DMS153 (cell line): ENCODE data around the gene COL3A1.

Experiments
- DNase-seq: peaks from one replicate; lab custom pipeline; 2025; lab: John Stamatoyannopoulos, UW

COL3A1 gene

GRCh38 chr2:189016311-189016861, 42.2 kb downstream of the COL3A1 start:
- DNase-seq, result no peak

DNA sequence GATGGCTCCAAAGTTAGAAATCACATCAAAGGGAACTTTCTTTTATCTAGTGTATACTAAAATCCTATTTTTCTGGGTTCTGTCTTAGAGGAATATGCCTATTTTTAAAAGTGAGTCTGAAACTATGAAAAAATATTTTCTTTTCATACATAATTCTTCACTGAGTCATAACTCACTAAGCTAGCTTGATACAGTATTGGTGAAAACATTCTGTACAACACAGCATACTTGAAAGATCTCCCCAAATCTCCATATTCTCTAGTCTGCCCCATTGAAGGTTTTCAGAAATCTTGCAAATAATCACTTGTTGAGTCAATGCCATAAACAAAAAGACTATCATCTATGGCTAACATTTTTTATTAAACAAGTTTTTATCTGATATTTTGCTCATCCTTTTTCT, 44.5 kb downstream of the COL3A1 start:
- DNase-seq, result no peak

DNA sequence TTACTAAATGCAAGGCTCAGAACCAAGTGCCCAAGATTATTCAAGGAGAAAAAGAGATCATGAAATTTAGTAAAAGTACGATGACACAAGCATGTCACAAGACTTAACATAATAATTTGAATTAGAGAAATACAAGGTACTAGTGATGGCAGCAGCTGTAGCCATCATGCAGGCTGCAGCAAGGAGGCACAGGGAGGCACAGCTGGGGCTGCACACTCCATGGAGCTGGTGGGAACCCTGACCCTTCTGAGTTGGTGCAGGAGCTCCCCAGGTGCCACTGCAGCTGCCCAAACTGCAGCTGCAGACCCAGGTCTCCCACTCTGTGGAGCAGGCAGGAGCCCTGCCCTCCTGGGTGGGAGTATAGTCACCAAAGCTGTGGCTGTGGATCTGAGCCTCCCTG, 46.0 kb downstream of the COL3A1 start:
- DNase-seq, result no peak

- no peak for DNase-seq
Measured at GRCh38 chr2:189022053-189022481, 47.9 kb downstream of the COL3A1 start.

DNA sequence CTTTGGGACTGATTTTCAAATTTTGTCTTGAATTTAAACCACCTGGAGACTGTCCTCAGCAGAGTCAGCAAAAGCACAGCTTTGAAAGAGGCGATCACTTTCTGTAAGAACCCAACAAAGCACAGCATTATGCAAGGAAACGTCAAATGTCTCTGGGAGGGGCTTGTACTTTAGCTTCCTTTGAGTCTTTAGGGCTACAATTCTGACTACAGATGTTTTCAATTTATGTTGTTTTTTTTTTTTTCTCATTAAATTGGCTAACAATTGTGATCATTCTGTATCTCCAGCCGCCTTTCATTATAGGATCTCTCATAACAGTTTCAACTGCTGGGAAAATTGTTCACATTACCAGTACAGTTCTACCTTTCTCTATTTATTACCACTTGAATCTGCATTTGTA, 48.3 kb downstream of the COL3A1 start:
- no peak for DNase-seq

DNA sequence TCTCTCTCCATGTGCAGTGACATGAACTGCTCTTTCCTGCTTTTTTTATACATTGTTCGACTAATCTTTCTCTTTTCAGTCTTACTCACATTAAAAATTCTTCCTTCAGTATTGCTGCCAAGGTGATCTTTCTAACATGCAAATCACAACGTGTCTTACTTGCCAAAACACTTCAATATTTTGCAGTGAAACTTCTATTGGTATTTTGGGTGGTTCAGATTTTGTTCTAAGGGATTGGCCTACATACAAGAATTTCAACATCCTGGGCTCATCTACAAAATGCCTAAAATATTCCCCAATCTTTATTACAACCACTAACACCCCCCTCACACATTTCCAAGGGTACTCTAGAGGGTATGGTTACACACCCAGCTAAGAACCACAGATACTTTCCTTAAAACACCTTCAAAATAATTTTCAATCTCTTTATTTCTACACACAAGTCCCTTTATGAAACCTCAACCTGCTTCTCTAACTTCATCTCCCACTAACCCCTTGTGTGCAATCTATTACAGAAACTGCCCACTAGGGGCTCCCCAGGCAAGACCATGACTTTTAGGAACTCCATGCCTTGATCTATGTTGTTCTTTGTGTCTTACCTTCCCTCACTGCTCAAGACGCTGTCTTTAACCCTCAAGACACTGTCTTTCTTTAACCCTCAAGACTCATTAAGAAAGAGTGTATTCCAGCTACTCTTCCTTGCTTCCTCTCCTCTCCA, 50.9 kb downstream of the COL3A1 start:
- no peak for DNase-seq

- no peak for DNase-seq
Measured at GRCh38 chr2:189037518-189037917, 63.3 kb downstream of the COL3A1 start.

- no peak for DNase-seq
Measured at GRCh38 chr2:189045836-189046235, 71.7 kb downstream of the COL3A1 start.

GRCh38 chr2:189046320-189046719, 72.1 kb downstream of the COL3A1 start:
- DNase-seq, result no peak

- DNase-seq, result no peak
Measured at GRCh38 chr2:189047171-189047888, 73.2 kb downstream of the COL3A1 start.

DNA sequence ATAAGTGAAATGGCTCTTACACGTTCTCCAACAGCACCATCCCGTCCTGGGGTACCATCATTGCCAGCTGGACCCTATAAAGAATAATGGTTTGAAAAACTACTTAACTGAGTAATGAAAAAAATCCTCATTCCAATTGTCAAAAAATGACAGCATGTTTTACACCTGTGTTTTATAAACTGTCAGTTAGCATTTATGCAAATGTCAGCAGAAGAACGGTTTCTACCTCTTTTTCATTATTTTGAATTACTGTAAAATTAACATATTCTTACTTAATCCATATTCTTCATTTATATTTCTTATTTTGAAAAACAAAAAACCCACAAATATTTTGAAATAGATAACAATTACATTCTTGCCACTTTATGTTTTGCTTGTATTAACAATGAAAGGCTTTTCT, 74.0 kb downstream of the COL3A1 start:
- DNase-seq, result no peak

GRCh38 chr2:189049709-189050164, 75.6 kb downstream of the COL3A1 start:
- no peak for DNase-seq

DNA sequence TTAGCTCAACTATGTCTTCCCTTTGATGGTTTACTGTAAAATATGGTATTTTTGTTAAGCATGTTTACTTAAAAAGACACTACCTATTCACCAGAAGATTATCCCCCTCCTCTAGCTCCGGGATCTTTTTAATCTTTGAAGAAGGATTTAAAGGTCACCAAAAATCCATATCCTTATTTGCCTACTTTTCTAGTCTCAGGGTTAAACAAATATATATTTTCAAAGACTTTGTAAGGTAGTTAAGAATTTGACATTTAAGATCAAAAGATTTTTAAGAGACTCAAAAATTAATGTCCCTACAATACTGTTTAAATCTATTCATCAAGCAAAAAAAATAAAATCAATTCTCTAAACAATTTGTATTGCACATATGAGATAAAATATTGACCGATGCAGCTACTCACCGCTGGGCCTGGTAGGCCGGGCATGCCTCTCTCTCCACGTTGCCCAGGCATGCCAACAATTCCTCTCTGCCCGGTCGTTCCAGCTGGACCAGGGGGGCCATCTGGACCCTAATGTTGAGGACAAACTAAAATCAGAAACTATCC, 76.1 kb downstream of the COL3A1 start:
- no peak for DNase-seq

GRCh38 chr2:189056200-189057106, 82.3 kb downstream of the COL3A1 start:
- DNase-seq, result no peak

DNA sequence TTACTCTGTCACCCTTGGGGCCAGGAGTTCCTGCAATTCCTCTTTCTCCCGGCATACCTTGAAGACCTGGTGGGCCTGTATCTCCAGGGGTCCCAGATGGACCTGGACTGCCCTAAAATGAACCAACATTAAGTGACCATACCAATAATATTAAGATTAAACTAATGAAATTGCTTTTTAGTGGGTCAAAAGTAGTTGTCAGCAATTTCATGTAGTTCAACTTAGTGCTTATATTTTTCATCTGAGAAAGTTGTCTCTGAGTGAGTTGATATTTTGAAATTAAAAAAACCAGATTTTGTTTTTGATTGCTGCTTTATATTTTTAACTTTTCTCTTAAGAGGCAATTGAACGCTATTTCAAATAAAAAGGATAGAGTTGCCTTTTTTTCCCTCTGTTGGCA, 83.1 kb downstream of the COL3A1 start:
- no peak for DNase-seq

GRCh38 chr2:189060096-189060642, 86.0 kb downstream of the COL3A1 start:
- no peak for DNase-seq
